GM12878 (cell line): Measurements from ENCODE around the gene CTNNA3. TPM values are rescaled to one million over a fixed set of nuclear protein-coding genes. Genes with fewer than 3 reads are reported as not detected.

Source experiments
- ATAC-seq: fragments of 200-7000 bp; cut with Tn5 transposase; 3 replicates; pipeline ENCODE4 v1.9.1; 2020; ENCODE audit warnings: mild to moderate bottlenecking, moderate library complexity
- BruUV-seq: library from RNA; stranded (reverse); fragments of 400-500 nt; replicated peaks from 2 replicates; lab custom pipeline; 2021; lab: Mats Ljungman, UMichigan
- CTCF ChIA-PET: fragments of 300-600 bp; sonication (Branson Sonifier 250); formaldehyde crosslinking; extraction: SDS; loops from one replicate; lab custom pipeline; 2021; ENCODE audit warnings: inconsistent platforms; lab: Yijun Ruan, JAX
- POLR2A ChIA-PET: fragments of 350-600 bp; formaldehyde crosslinking; extraction: SDS; loops from one replicate; lab custom pipeline; 2021; ENCODE audit warnings: inconsistent platforms; lab: Charles Lee
- RAD21 ChIA-PET: fragments of 300-600 bp; sonication (Branson Sonifier 250); formaldehyde crosslinking; loops from one replicate; lab custom pipeline; 2023; ENCODE audit warnings: antibody characterized with exemption; ENCODE audit not compliant: unreplicated experiment; lab: Charles Lee
- SMC1A ChIA-PET: fragments of 300-600 bp; sonication (Branson Sonifier 250); formaldehyde crosslinking; loops from one replicate; lab custom pipeline; 2023; ENCODE audit not compliant: unreplicated experiment, uncharacterized antibody; lab: Charles Lee
- DNase-seq: peaks from one replicate; pipeline ENCODE4 v3.0.0-alpha.2; 2011; ENCODE audit warnings: low read depth, low spot score
- FAIRE-seq: peaks from 3 replicates; lab custom pipeline; 2011; peaks lifted over from hg19 to GRCh38; lab: Jason Lieb, UNC
- H2AFZ ChIP-seq: 2 replicates; pipeline ENCODE4 v1.6.0; 2011; ENCODE audit warnings: low read depth, low read length, control low read depth; ENCODE audit not compliant: control insufficient read depth
- H3K27ac ChIP-seq: 2 replicates; pipeline ENCODE4 v1.5.1; 2011; ENCODE audit warnings: control low read depth; ENCODE audit not compliant: control insufficient read depth, insufficient read depth
- H3K27me3 ChIP-seq, 2 experiments: replicated peaks in 1 of 2; 2 replicates each; pipeline versions ENCODE4 v1.6.0 to v1.6.1; 2011; ENCODE audit warnings: low read length in 1 of 2; ENCODE audit not compliant: control insufficient read depth in 2 of 2, insufficient read depth in 2 of 2
- H3K36me3 ChIP-seq, 2 experiments: 2 replicates each; pipeline ENCODE4 v1.5.1; 2011; ENCODE audit warnings: low read length in 1 of 2; ENCODE audit not compliant: control insufficient read depth in 2 of 2, insufficient read depth in 2 of 2
- H3K4me1 ChIP-seq: 2 replicates; pipeline ENCODE4 v1.6.1; 2011; ENCODE audit warnings: mild to moderate bottlenecking, low read length, moderate library complexity, mixed read lengths; ENCODE audit not compliant: control insufficient read depth, insufficient read depth
- H3K4me2 ChIP-seq: 2 replicates; pipeline ENCODE4 v1.6.0; 2011; ENCODE audit warnings: control low read depth; ENCODE audit not compliant: control insufficient read depth, insufficient read depth
- H3K4me3 ChIP-seq: fragments of 200-600 bp; sonication (generic); 2 replicates; pipeline ENCODE4 v1.5.1; 2016
- H3K79me2 ChIP-seq: 2 replicates; pipeline ENCODE4 v1.6.0; 2011; ENCODE audit warnings: low read length; ENCODE audit not compliant: control insufficient read depth, insufficient read depth
- H3K9ac ChIP-seq: 2 replicates; pipeline ENCODE4 v1.8.0; 2011; ENCODE audit warnings: low read length, control low read depth, mixed read lengths; ENCODE audit not compliant: control insufficient read depth, insufficient read depth
- H3K9me3 ChIP-seq: replicated peaks from 3 replicates; pipeline ENCODE4 v1.5.1; 2011; ENCODE audit warnings: mild to moderate bottlenecking, low read length; ENCODE audit not compliant: control insufficient read depth, insufficient read depth
- H4K20me1 ChIP-seq: 2 replicates; pipeline ENCODE4 v1.6.0; 2011; ENCODE audit not compliant: control insufficient read depth, insufficient read depth
- BRCA1 ChIP-seq: IDR thresholded peaks from 2 replicates; pipeline ENCODE4 v1.6.1; 2011; ENCODE audit warnings: low read depth, low read length, improper control_type of control experiment
- CBX5 ChIP-seq: sonication (generic); IDR thresholded peaks from 2 replicates; pipeline ENCODE4 v1.6.1; 2016; ENCODE audit warnings: low read depth, moderate library complexity, mild to moderate bottlenecking, inconsistent platforms
- CEBPB ChIP-seq, 2 experiments: fragments of 150-350 bp in 1 of 2; IDR thresholded peaks; 2 replicates each; pipeline ENCODE4 v1.6.1; 2012 to 2014; ENCODE audit warnings: low read depth in 2 of 2, low read length in 2 of 2, borderline replicate concordance in 1 of 2, inconsistent platforms in 1 of 2
- ESRRA ChIP-seq: IDR thresholded peaks from 2 replicates; pipeline ENCODE4 v1.6.1; 2012; ENCODE audit warnings: mild to moderate bottlenecking, low read length, improper control_type of control experiment
- FOS ChIP-seq: IDR thresholded peaks from 3 replicates; pipeline ENCODE4 v1.6.1; 2011; ENCODE audit warnings: borderline replicate concordance; ENCODE audit not compliant: insufficient read length; ENCODE audit errors: extremely low read depth
- HDGF ChIP-seq: fragments of 450-650 bp; IDR thresholded peaks from 2 replicates; pipeline ENCODE4 v1.6.1; 2016; ENCODE audit warnings: antibody characterized with exemption
- IKZF1 ChIP-seq: fragments of 450-650 bp; conservative IDR thresholded peaks from 2 replicates; pipeline ENCODE4 v1.6.1; 2017; ENCODE audit warnings: antibody characterized with exemption, mild to moderate bottlenecking
- IRF4 ChIP-seq: IDR thresholded peaks from 2 replicates; pipeline ENCODE4 v1.6.1; 2011; ENCODE audit warnings: low read depth, low read length
- NFYA ChIP-seq: IDR thresholded peaks from 2 replicates; pipeline ENCODE4 v1.6.1; 2011; ENCODE audit warnings: low read depth, mild to moderate bottlenecking, low read length, improper control_type of control experiment, borderline replicate concordance
- NR2C2 ChIP-seq: IDR thresholded peaks from 2 replicates; pipeline ENCODE4 v1.6.1; 2011; ENCODE audit warnings: borderline replicate concordance, low read depth; ENCODE audit not compliant: control insufficient read depth, insufficient read length
- SIX5 ChIP-seq: IDR thresholded peaks from 2 replicates; pipeline ENCODE4 v1.6.1; 2011; ENCODE audit warnings: mild to moderate bottlenecking, low read depth, low read length, moderate library complexity; ENCODE audit not compliant: severe bottlenecking
- SP1 ChIP-seq: IDR thresholded peaks from one replicate; pipeline ENCODE4 v1.6.1; 2011; ENCODE audit warnings: low read depth, low read length
- SPI1 ChIP-seq: IDR thresholded peaks from 2 replicates; pipeline ENCODE4 v1.6.1; 2011; ENCODE audit warnings: low read depth, mild to moderate bottlenecking, low read length, moderate library complexity, borderline replicate concordance; ENCODE audit not compliant: insufficient read depth
- SREBF2 ChIP-seq: IDR thresholded peaks from 2 replicates; pipeline ENCODE4 v1.6.1; 2012; ENCODE audit warnings: mild to moderate bottlenecking, low read length
- SRF ChIP-seq, 2 experiments: IDR thresholded peaks; 2 replicates each; pipeline ENCODE4 v1.6.1; 2011; ENCODE audit warnings: low read depth in 2 of 2, low read length in 2 of 2, mild to moderate bottlenecking in 1 of 2, moderate library complexity in 1 of 2
- ZZZ3 ChIP-seq: IDR thresholded peaks from 2 replicates; pipeline ENCODE4 v1.6.1; 2011; ENCODE audit warnings: low read depth; ENCODE audit not compliant: control insufficient read depth, insufficient read length
- WGBS: methylation state at CpG from one replicate; pipeline ENCODE4 v1.1.6; 2016; ENCODE audit warnings: low lambda C conversion rate; ENCODE audit not compliant: insufficient replicate concordance, insufficient coverage; ENCODE audit errors: missing lambda C conversion rate; 5-methylcytosine and 5-hydroxymethylcytosine counted together
- in situ Hi-C: fragments of 300-500 bp; cut with MboI; formaldehyde crosslinking; loops from 9 replicates; pipeline ENCODE4 v1.14.3; 2018; ENCODE audit warnings: mixed read lengths
- intact Hi-C: fragments of 100-400 bp; cut with micrococcal nuclease; formaldehyde crosslinking; loops from one replicate; pipeline ENCODE4 v1.14.2; 2022; ENCODE audit not compliant: unreplicated experiment
- polyA plus RNA-seq, 11 experiments: library from polyadenylated mRNA; depleted of rRNA in 4 of 11; unstranded in 6 of 11; stranded (reverse) in 5 of 11; fragments of >200 nt; fragmentation: Nextera tagmentation in 4 of 11; fragmentation: Illumina TruSeq in 1 of 11; extraction: Ambion mirVana in 4 of 11; extraction: Trizol in 1 of 11; gene quantifications; 1 replicate in 1 of 11; 2 replicates in 10 of 11; pipeline versions ENCODE4 v1.2.1 to v1.2.3, GENCODE V29; 2011 to 2016; ENCODE audit warnings: inconsistent platforms in 2 of 11, missing spikeins in 2 of 11, low read depth in 1 of 11
- total RNA-seq, 4 experiments: library from RNA; depleted of rRNA in 3 of 4; stranded (reverse); fragments of >200 nt in 3 of 4; fragmentation: Illumina TruSeq in 1 of 4; extraction: Trizol in 1 of 4; gene quantifications; 2 replicates each; pipeline versions ENCODE4 v1.2.1 to v1.2.3, GENCODE V29; 2013 to 2021
- TF ChIP-seq, protein P1 (sequence below): IDR thresholded peaks from 2 replicates; pipeline ENCODE4 v1.6.1; 2012; ENCODE audit warnings: low read depth, low read length, improper control_type of control experiment
- TF ChIP-seq, protein P2 (sequence below): IDR thresholded peaks from 2 replicates; pipeline ENCODE4 v1.6.1; 2011; ENCODE audit warnings: low read depth, low read length, improper control_type of control experiment, borderline replicate concordance
- TF ChIP-seq, protein P3 (sequence below): fragments of 450-650 bp; IDR thresholded peaks from 2 replicates; pipeline ENCODE4 v1.6.1; 2018; ENCODE audit warnings: borderline replicate concordance, mild to moderate bottlenecking; ENCODE audit not compliant: partially characterized antibody

The CTNNA3 gene
- total and polyA plus RNA-seq, 10 of the 15 experiments (the other 5 are each of a cell fraction or from before 2014, with no cell fraction given): under 0.01 to 4.5 (median 0.22) TPM; not detected in 2

DNA sequence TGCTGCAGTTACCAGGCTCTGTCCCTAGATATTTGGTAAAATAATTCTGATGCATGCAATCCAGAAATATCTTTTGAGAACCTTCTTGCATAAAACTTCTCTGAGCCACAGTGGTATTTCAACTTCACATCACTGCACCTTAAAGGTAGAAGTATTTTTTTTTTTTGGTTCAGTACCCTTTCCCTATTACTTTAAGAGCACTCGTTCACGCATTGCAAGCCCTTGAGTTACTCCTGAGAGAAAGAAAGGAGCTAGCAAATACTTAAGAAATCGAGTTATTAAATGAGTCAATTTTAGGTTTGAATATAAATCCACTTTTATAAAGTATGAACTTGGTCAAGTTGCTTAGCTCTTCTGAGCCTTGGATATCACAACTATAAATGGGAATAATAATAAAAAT, 1377.2 kb downstream of the CTNNA3 start:
- no peak overlapping the region for H3K9ac ChIP-seq
- CTCF ChIA-PET: interaction anchor here (1.0 to 1.2 kb wide), 2 partner anchors 9 to 11 kb away, joined by 4 read pairs; no protein-coding TSS in a partner anchor
- H3K4me2 ChIP-seq: no peak overlapping the region
- WGBS: 0% methylated on average over 3 of the region's 3 CpGs
- H3K27ac ChIP-seq: no peak overlapping the region
- FAIRE-seq: no peak
- no peaks in the 10 kb centered on the region for H3K4me1 ChIP-seq
- H3K4me3 ChIP-seq: no peak overlapping the region
- H3K27me3 ChIP-seq: no peaks in the 10 kb centered on the region; a peak in 1 of 4 replicates
- no peaks in the 10 kb centered on the region for H3K79me2 ChIP-seq
- no TSS peak for BruUV-seq
- H2AFZ ChIP-seq: no peak overlapping the region
- no peaks in the 10 kb centered on the region for H3K9me3 ChIP-seq
- RAD21 ChIA-PET: interaction anchor here (0.7 kb wide), 1 partner anchor 18 kb away, joined by 3 read pairs; no protein-coding TSS in a partner anchor
- SMC1A ChIA-PET: interaction anchor here (1.2 kb wide), 1 partner anchor 21 kb away, joined by 3 read pairs; no protein-coding TSS in a partner anchor
- intact Hi-C loops: no loop called here
- DNase-seq: no peak
- POLR2A ChIA-PET: no interaction called here
- ATAC-seq: no peak
- no peaks in the 10 kb centered on the region for H3K36me3 ChIP-seq
- H4K20me1 ChIP-seq: no peaks in the 10 kb centered on the region
- in situ Hi-C loops: no loop called here
- no peak for TF ChIP-seq FOS
- no peak for TF ChIP-seq SREBF2
- TF ChIP-seq, protein P1, sequence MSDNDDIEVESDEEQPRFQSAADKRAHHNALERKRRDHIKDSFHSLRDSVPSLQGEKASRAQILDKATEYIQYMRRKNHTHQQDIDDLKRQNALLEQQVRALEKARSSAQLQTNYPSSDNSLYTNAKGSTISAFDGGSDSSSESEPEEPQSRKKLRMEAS: no peak
- TF ChIP-seq CBX5: no peak
- no peak for TF ChIP-seq SPI1
- TF ChIP-seq, protein P2, sequence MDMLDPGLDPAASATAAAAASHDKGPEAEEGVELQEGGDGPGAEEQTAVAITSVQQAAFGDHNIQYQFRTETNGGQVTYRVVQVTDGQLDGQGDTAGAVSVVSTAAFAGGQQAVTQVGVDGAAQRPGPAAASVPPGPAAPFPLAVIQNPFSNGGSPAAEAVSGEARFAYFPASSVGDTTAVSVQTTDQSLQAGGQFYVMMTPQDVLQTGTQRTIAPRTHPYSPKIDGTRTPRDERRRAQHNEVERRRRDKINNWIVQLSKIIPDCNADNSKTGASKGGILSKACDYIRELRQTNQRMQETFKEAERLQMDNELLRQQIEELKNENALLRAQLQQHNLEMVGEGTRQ: no peak
- TF ChIP-seq ESRRA: no peak
- TF ChIP-seq, protein P3, sequence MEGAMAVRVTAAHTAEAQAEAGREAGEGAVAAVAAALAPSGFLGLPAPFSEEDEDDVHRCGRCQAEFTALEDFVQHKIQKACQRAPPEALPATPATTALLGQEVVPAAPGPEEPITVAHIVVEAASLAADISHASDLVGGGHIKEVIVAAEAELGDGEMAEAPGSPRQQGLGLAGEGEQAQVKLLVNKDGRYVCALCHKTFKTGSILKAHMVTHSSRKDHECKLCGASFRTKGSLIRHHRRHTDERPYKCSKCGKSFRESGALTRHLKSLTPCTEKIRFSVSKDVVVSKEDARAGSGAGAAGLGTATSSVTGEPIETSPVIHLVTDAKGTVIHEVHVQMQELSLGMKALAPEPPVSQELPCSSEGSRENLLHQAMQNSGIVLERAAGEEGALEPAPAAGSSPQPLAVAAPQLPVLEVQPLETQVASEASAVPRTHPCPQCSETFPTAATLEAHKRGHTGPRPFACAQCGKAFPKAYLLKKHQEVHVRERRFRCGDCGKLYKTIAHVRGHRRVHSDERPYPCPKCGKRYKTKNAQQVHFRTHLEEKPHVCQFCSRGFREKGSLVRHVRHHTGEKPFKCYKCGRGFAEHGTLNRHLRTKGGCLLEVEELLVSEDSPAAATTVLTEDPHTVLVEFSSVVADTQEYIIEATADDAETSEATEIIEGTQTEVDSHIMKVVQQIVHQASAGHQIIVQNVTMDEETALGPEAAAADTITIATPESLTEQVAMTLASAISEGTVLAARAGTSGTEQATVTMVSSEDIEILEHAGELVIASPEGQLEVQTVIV: no peak
- no peak for TF ChIP-seq IRF4
- no peak for TF ChIP-seq SRF (IDR thresholded peaks at IDR 0.05; ENCODE audit: low read depth in 2 of 2, low read length in 2 of 2)
- TF ChIP-seq SIX5: no peak
- no peak for TF ChIP-seq NFYA
- TF ChIP-seq IKZF1: no peak
- no peak for TF ChIP-seq ZZZ3
- TF ChIP-seq NR2C2: no peak
- TF ChIP-seq HDGF: no peak
- TF ChIP-seq SP1: no peak
- TF ChIP-seq BRCA1: no peak
- no peak for TF ChIP-seq CEBPB (IDR thresholded peaks at IDR 0.05; ENCODE audit: borderline replicate concordance in 1 of 2, low read depth in 2 of 2, low read length in 2 of 2)
